ENCODE measurements around the gene GSTT4.
"Not testable (repeated sequence)": the region's sequence is repeated elsewhere in the genome, so short reads cannot be mapped to it uniquely, and the experiment has no call there.

Gene GSTT4

DNA sequence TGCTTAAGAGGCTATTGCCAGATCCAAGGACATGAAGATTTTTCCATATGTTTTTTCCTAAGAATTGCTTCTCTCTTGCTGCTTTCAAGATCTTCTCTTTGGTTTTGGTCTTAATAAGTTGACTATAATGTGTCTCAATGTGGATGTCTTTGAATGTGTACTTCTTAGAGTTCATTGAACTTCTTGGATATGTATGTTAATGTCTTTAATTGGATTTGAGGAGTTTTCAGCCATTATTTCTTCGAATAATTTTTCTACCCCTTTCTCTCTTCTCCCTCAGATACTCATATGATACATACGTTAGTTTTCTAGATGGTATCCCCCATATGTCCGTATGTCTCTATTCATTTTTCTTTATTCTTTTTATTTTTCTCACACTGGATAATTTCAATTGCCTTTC is 19.1 kb upstream of the GSTT4 start:
- DNase-seq (ENCODE audit: low spot score), result no peak

DNA sequence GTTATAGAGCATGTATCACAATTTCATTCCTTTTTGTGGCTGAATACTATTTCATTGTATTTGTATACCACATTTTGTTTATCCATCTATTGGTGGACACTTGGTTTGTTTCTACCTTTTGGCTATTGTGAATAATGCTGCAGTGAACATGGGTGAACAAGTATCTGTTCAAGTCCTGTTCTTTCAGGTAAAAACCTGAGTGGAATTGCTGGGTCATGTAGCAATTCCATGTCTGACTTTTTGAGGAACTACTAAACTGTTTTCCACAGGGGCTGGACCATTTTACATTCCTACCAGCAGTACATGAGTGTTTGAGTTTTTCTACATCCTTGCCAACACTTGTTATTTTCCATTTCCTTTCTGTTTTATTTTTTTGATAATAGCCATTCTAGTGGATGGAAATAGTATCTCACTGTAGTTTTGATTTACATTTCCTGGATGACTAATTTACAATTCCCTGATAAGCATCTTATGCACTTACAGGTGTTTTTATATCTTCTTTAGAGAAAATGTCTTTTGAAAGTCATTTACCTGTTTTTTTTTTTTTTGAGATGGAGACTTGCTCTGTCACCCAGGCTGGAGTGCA is 18.0 kb upstream of the GSTT4 start:
- no peak for DNase-seq (ENCODE audit: low spot score)

- no peak for DNase-seq (ENCODE audit: low spot score)
These were observed 16.1 kb upstream of the GSTT4 start for GRCh38 chr22:24021304-24021703.

DNA sequence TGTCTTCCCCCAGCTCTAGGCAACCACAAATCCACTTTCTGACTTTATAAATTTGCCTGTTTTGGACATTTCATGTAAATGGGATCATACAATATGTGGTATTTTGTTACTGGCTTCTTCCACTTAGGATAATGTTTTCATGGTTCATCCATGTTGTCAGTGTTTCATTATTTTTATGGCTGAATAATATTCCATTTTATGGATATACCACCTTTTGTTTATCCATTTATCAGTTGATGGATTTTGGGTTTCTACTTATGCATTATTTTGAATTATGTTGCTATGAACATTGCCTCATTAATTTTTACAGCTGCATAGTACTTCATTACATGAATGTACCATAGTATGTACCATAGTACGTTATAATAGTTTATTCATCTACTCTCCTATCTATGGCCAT is 10.9 kb upstream of the GSTT4 start:
- no peak for DNase-seq (ENCODE audit: low spot score)

GRCh38 chr22:24011735-24012068 is 6.4 kb upstream of the GSTT4 start:
- DNase-seq (ENCODE audit: low spot score), result no peak

- DNase-seq (ENCODE audit: low spot score), result no peak
These were observed 4.8 kb upstream of the GSTT4 start for GRCh38 chr22:24010018-24010391.

DNA sequence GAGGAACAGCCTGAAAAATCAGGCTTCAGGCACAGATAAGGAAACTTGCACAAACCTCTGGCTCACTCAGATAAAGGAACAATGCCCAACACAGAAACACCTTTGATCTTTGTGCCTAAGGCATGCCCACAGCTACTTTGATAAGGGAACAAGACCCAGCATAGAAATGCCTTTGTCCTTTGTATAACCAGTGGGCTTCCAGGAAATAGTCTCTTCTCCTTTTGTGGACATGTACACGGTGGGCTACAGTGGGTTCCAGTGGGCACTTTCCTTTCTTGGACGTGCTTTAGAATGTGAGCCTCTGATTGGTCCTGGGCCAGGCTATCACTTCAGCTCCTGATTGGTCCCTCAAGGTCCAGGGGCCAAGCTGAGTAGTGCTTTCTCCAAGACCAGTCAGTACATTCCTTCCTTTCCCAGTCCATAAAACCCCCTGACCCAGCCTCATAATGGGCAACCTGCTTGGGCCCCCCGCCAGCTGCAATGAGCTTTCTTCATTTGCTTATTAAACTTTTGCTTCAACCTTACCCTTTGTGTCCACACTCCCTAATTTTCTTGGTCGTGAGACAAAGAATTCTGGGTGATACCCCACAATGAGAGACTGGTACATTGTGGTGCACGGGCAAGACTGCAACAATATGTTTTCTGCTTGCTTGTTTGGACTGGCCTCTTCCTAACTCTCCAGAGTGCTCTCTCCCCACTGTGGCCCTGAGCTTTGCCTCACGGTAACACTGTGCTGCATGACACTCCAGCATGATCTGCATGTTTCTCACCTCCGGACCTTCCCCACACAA is 4.2 kb upstream of the GSTT4 start:
- DNase-seq (ENCODE audit: low spot score), result no peak

DNA sequence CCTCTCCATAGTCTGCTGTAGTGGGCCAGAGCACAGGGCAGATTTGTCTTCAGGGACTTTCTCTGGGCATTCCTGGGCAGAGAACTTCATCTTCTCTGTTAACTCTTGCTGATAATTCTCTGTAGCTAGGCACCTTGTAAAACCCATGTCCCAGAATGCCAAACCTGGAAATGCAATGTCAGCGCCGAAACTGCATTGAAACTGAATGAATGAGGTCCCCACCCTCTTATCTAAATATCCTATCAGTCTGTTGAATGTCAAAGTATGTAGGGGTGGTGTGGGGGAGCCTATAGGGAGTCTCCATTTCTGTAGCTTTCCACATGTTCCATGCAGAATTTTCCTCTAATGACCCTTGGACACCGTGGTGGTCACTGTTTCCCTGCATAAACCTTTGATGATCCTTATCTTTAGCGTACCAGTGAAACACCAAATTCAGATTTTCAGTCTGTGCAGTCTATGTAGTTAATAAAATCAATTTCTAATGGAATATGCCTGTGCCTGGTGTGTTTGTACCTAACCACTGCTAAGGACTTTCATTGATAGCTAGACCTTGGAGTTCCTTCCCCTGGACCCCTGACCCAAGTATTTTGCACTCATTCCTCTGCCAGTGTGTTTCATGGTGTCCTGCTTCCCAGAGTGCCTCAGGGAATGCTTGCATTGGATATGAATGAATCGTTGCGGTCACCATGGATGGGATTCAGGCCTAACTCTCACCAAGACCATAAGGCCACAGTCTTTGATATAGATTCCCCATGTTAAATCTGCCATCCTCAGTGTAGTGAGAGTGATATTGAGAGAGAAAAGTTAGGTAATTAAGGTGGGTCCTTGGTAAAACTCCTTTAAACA is 3.4 kb upstream of the GSTT4 start:
- DNase-seq (ENCODE audit: low spot score), result no peak

DNA sequence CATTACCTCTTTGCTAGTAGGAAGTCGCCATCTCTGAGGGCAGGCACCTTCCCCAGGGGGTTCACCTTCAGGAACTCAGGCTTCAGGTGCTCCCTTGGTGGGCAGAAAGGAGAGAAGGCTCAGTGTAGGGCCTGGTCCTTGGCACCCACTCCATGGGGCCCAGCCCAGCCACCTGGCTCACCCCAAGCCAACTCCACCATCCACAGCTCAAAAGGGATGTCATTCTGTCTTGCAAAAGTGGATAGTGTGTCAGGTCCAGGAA is 2.7 kb upstream of the GSTT4 start:
- DNase-seq (ENCODE audit: low spot score), result no peak

DNA sequence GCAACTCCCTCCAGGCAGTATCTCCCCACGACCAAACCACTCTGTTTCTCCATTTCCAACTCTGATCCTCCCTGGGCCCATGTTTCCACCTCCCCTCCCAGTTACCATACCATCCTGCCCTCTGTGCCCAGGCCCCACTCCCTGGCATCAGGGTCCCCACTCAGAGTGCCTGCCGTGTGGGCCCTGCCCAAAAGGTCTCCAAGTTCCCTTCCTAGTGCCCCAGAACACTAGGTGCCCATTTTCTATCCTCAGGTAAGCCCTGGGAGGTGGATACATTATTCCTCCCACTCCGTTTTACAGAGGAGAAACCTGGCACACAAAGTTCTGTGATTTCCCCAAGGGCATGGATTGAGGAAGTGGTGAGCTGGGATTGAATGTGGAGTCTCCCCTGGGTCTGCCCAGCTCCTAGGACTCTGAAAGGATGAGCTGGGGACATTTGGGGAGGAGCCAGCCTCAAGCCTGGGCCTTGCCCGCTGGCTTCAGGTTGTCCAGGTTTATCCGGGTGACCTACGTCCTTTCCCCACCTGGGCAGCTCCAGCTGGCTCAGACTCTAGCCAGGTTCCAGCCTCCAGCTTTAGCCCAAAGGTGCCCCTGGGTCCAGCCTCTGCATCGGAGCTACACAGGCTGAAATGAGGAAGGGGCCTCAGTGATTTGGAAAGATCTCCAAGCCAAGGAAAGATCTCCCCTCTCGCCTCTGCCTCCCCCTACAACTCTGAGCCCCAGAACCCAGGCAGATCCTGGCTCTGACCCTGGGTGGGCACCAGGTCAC is 2.2 kb upstream of the GSTT4 start:
- no peak for DNase-seq (ENCODE audit: low spot score)

GRCh38 chr22:24006914-24007214 is 1.6 kb upstream of the GSTT4 start:
- no peak for DNase-seq (ENCODE audit: low spot score)

DNA sequence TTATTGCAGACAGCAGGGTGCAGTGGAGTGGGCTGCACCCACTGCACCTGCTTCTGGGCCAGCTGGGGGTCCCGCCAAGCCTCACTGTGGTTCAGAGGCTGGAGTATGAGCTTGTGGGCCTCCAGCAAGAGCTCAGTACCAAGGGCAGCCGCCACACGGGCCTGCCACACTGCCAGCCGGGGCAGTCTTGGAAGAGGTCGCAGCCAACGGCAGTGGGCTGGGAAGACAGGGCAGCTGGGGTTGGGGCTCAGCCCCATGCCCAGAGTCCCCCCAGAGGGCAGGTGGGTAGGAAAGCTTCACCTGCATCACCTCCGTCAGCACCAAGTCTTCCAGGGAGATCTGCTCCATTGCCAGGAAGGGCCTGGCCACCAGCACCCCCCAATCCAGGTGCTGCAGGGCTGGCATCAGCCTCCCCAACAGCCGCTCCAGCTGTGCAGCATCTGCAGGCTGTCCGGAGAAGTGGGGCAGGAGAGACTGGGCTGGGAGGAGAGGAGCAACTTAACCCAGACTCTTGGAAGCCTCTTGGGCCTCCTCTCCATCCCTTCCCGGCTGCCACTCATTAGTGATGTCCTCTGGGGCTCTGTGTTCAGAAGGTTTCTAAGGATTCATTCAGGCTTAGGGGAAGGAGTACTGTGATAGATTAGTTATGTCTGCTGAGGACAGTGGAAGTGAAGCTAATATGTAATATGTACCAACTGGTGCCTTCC is 1.1 kb upstream of the GSTT4 start:
- DNase-seq (ENCODE audit: low spot score), result no peak

- no peak for DNase-seq (ENCODE audit: low spot score)
These were observed 1.4 kb downstream of the GSTT4 start for GRCh38 chr22:24003887-24004286.

DNA sequence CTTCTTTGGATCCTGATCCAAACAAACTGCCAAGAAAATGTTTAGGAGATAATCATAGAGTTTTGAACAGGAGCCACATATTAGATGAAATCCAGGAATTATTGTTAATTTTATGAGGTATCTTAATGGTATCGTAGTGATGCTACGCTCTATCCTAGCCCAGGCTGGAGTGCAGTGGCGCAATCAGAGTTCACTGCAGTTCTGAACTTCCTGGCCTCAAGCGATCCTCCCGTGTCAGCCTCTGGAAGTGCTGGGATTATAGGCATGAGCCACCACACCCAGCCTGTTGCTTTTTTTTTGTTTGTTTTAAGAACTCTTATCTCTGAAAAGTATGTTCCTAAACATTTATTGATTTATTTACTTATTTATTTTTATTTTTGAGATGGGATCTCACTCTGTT is 2.4 kb downstream of the GSTT4 start:
- no peak for DNase-seq (ENCODE audit: low spot score)

- DNase-seq (ENCODE audit: low spot score), result no peak
These were observed 3.0 kb downstream of the GSTT4 start for GRCh38 chr22:24002272-24002671.

- DNase-seq (ENCODE audit: low spot score), result no peak
These were observed 3.9 kb downstream of the GSTT4 start for GRCh38 chr22:24001314-24001713.

GRCh38 chr22:23999779-24000178 is 5.5 kb downstream of the GSTT4 start:
- DNase-seq (ENCODE audit: low spot score), result not testable (repeated sequence)

DNA sequence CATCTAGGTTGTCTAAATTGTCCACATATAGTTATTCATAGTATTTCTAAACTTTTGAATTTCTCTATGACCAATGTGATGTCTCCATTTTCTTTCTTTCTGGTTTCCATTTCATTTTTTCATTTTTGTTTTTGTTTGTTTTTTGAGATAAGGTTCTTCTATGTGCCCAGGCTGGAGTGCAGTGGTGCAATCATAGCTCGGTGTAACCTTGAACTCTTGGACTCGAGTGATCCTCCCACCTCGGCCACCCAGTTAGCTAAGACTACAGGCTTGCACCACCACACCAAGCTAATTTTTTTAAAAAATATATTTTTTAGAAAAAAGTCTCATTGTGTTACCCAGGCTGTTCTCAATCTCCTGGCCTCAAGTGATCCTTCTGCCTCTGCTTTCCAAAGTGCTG is 8.2 kb downstream of the GSTT4 start:
- DNase-seq (ENCODE audit: low spot score), result no peak

GRCh38 chr22:23993581-23994177 is 11.6 kb downstream of the GSTT4 start:
- not testable (repeated sequence) for DNase-seq (ENCODE audit: low spot score)

DNA sequence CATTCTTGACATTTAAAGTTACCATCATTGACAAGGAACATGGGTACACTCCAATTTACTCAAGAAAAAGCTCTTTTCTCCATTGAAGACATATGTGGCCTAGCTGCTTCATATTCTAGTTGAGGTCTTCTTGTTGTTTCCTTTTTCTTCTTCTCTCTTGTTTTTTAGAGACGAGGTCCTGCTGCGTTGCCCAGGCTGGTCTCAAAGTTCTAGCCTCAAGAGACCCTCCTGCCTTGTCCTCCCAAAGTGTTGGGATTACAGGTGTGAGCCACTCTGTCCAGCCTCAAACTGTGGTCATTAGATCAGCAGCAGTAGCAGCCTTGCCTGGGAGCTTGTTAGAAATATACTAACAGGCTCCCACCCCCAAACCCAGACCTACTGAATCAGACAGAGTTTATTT is 12.2 kb downstream of the GSTT4 start:
- not testable (repeated sequence) for DNase-seq (ENCODE audit: low spot score)

DNA sequence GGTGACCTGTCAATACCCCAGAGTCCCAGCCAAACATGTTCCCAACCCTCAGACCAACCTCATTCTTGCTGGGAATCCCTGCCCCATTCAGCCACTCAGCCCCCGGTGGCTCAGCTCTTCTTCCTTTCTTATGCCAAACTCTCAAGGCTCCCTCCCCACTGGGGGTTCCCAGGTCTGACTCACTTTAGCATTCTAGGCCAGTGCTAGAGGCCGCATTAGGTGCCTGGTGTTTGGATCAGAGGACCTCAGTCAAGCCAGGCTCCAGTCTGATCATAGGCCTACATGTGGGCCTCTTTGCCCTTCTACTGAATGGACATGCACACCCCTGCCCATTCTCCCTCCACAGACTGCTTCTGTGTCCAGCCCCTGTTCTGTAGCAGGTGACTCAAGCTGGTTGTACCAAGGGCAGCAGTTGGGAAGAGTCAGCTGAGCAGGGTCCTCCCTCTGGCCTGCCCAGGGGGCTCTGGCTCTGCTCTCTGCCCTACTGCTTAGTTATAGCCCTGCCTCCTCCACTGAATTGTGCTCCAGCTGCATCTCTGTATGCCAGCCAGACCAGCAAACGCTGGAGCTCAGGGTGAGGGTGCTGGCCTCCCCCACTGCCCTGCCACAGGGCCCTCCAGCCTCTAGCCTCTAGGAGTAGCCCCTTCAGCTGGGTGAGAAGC is 15.5 kb downstream of the GSTT4 start:
- not testable (repeated sequence) for DNase-seq (ENCODE audit: low spot score)

All from Ammon's horn (tissue), 1 donor.